Measurements from ENCODE around the gene AHR.

AHR gene

DNA sequence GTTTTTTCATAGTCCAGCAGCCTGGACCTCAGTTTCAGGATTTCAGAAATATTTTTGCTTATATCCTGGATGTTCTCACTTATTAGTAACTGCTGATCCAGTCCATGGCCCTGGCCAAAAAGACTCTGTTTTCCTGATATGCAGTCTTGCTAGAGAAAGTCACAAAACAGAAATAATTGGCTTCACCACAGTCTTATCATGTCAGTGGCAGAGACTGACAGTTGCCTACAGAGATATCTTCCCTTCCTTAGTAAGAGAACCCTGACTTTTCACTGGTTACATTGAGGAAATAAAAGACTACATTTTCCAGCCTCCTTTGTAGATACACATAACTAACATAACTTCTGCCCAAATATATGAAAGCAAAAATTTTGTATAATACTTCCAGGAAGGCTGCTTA is 56.6 kb downstream of the AHR start:
- TF ChIP-seq, protein P1, sequence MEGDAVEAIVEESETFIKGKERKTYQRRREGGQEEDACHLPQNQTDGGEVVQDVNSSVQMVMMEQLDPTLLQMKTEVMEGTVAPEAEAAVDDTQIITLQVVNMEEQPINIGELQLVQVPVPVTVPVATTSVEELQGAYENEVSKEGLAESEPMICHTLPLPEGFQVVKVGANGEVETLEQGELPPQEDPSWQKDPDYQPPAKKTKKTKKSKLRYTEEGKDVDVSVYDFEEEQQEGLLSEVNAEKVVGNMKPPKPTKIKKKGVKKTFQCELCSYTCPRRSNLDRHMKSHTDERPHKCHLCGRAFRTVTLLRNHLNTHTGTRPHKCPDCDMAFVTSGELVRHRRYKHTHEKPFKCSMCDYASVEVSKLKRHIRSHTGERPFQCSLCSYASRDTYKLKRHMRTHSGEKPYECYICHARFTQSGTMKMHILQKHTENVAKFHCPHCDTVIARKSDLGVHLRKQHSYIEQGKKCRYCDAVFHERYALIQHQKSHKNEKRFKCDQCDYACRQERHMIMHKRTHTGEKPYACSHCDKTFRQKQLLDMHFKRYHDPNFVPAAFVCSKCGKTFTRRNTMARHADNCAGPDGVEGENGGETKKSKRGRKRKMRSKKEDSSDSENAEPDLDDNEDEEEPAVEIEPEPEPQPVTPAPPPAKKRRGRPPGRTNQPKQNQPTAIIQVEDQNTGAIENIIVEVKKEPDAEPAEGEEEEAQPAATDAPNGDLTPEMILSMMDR (IDR thresholded peaks at IDR 0.05; ENCODE audit: low read depth, low read length) = no peak
- H3K4me3 ChIP-seq (ENCODE audit: low read depth, low read length) = no peak overlapping the region

DNA sequence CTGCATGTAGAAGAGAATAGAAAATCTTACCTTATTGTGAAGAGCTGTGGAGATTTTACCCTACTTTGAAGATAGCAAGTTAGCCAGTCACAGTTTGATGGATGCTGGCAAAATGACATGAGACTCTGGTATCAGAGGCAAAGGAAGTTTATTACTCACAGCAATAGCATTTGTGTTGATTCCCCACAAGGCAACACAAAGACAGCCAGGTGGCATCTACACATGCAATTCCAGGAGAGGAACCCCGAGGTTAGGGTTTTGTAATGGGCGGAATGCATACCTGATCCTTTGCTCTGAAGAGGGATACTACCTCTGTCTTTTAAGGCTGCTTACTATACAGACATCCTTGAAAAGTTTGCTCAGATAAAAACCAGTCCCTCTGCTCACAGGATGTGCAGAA is 59.5 kb downstream of the AHR start:
- TF ChIP-seq, protein P1 (IDR thresholded peaks at IDR 0.05; ENCODE audit: low read depth, low read length) = no peak
- H3K4me3 ChIP-seq (ENCODE audit: low read depth, low read length) = no peak overlapping the region

DNA sequence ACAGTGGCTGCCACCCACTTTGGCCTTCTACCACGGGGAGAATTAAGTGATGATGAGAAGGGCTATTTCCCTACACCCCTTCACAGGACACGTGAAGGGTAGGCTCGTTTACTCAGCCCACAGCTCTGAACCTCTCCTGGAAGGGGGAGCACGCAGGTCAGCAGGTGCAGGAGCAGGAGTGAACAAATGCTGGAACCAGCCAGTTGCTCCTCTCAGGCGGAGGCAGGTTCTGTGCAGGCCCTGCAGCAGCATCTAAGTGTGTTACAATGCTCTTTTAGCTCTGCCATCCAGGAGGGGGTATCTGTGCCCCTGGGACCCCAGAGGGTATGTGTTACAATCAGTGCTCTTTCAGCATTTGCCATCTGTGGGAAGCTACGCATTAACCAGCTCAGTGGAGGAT is 61.2 kb downstream of the AHR start:
- TF ChIP-seq, protein P1 (IDR thresholded peaks at IDR 0.05; ENCODE audit: low read depth, low read length) = no peak
- H3K4me3 ChIP-seq (ENCODE audit: low read depth, low read length) = no peak overlapping the region

DNA sequence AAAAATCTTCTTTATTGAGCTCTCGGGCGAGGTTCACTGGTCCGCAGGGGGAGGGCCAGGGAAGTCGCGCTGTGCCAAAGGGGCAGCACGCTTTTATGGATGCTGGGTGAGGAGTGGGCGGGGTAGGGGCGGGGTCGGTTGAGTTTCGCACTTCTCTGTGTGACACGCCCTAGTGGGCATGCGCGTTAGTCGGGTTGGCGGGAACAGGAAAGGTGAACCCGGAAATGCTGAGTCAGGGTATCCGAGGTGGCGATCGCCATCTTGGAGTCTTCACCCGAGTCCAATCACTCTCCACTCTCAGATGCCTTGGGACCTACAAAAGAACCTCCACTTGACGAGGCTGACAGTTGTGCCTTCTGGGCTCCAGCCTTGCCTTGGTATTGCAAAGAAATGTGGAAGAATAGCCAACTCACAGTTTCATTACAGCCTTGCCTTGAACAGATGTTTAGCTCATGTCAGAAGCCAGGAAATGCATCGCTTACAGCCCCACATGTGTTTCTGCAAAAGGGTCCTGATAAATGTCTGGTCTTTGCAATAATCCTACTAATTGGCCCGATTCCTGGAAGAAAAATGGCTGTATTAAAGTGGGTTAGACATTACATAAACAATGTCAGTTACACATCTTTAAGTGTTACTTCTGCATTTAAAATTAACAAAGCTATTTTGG is 64.1 kb downstream of the AHR start:
- H3K4me3 ChIP-seq (ENCODE audit: low read depth, low read length) = no peak overlapping the region
- TF ChIP-seq, protein P1 (IDR thresholded peaks at IDR 0.05; ENCODE audit: low read depth, low read length) = no peak

DNA sequence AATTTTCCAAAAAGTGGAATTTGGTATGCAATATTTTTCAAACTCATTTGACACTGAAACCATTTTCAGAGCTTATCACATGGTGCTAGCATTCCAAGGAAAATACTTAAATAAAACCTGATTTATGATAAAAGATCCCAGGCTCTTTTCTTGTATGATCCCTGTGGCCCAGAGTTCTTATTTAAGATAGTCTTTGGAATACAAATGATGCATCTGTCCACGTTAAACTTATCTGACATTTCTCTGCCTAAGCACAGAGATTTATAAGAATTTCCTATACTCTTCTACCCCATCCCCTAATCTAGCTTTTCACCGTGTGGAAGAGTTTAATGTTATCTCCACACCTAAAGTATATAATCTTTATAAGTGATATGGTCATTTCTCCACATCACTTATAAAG is 66.2 kb downstream of the AHR start:
- TF ChIP-seq, protein P1 (IDR thresholded peaks at IDR 0.05; ENCODE audit: low read depth, low read length) = no peak

DNA sequence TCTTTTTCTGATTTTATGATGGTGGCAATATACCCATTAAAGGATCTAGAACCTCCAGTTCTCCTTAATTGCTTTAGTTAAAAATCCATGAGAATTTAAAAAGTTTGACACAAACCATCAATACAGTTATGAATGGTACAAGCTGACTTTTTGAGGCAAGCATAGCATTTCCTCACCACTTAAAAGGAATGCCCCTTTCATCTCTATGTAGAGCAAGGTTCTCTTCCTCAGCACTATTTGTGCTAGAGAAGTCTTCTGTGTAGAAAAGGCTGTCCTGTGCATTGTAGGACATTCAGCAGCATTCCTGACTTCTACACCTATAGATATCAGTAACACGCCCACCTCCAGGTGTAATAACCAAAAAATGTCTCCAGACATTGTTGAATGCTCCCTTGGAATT is 67.3 kb downstream of the AHR start:
- no peak overlapping the region for H3K4me3 ChIP-seq (ENCODE audit: low read depth, low read length)
- TF ChIP-seq, protein P1 (IDR thresholded peaks at IDR 0.05; ENCODE audit: low read depth, low read length) = no peak

More for the DNA sequence above, 66.2 kb downstream of the AHR start:
- no peak overlapping the region for H3K4me3 ChIP-seq (ENCODE audit: low read depth, low read length)

DNA sequence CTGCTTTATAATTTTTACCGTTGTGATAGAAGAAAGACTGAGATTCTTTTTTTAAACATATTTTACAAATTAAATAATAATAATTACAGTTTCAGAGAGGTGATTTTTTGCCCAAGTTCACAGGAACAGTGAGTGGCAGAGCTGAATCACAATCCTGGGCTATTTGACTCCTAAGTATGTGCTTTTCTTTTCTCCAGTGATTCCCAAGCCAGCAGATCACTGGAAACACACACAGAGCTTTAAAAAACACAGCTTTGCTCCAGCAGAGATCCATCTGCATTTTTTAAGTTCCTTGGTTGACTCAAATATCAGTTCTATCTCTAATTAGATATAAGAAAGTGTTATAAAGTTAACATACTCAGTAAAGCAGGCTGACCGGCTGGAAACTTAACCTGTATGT is 69.0 kb downstream of the AHR start:
- no peak overlapping the region for H3K4me3 ChIP-seq (ENCODE audit: low read depth, low read length)
- TF ChIP-seq, protein P1 (IDR thresholded peaks at IDR 0.05; ENCODE audit: low read depth, low read length) = no peak

Measured in WI38 (cell line).